HG02840 (cell line): ENCODE data around the gene LRRC8C.

ENCODE experiments used
- ATAC-seq: cut with Tn5 transposase; IDR thresholded peaks from one replicate; pipeline ENCODE4 v1.9.1; 2021; ENCODE audit warnings: mild to moderate bottlenecking, moderate library complexity, moderate number of reproducible peaks; ENCODE audit not compliant: unreplicated experiment, low FRiP score

The LRRC8C gene

DNA sequence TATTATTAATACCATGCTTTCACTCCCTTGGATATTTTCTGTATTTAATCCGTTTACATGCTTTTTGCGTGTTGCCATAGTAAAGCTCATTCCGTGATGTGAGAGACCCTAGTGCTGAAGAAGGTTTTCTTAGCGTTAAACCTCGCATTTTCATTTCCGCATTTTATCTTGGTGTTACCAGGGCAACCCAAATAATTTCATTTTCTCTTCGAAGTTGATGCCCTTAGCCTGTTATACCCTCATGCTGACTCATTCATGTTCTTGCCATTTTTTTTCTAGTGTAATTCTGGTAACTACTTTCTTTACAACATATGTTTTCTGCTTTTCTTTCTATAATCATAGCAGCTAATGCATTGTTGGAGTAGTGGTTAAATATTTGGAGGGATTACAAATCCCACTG, 37.2 kb downstream of the LRRC8C start:
- ATAC-seq, result peak; percentile 98

DNA sequence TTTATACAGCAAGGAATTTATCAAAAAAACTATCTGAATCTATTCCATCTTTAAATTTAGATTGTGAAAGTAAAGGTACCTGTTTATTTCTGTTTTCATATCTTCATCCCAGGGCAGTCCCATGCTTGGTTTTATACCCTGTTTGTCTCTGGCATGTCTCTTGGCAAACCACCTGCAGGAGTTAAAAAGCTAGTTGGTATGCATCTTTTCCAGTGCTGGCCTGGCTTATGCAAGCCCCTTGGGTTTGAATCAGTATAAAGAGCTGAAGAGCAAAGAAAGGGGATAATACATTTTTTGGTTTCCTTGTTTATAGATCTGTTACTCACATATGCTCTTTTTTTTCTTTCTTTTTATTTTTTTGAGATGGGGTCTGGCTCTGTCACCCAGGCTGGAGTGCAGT, 37.8 kb downstream of the LRRC8C start:
- no peak for ATAC-seq

- ATAC-seq, result no peak
These were observed 39.0 kb downstream of the LRRC8C start for GRCh38 chr1:89671775-89672488.

DNA sequence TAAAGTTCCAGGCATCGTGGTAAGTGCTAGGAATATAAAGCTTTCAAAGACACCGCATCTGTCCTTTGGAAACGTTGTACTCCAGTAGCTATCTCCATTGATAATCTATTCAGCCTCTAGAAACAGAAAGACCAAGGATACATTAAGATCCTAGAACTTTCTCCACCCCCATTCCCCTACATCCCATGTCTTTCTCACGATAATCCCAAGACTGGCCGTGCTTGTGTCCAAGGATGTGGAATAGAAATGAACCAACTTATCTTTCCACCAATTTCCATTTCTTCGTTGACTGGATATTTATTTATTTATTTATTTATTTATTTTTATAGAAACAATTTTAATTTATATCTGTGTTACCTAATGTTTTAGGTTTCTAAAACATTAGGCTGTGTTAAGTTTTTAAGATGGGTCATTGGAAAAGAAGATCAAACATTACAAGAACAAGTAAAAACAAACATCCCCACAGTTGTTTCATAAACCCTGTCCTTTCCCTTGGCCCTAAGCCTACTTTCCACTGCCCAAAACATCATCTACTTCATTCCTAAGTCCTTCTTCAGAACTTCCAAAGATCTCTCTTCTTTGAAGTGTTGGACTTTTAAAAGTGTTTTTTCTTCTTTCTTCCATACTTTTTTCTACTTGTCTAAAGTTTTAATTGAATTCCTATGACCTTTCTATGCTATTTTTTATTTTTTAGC, 39.7 kb downstream of the LRRC8C start:
- no peak for ATAC-seq

- ATAC-seq, result no peak
These were observed 40.3 kb downstream of the LRRC8C start for GRCh38 chr1:89673251-89673650.

GRCh38 chr1:89675677-89676076, 42.8 kb downstream of the LRRC8C start:
- ATAC-seq, result no peak

GRCh38 chr1:89681045-89681729, 48.3 kb downstream of the LRRC8C start:
- no peak for ATAC-seq

- ATAC-seq, result no peak
These were observed 49.7 kb downstream of the LRRC8C start for GRCh38 chr1:89682611-89683010.

DNA sequence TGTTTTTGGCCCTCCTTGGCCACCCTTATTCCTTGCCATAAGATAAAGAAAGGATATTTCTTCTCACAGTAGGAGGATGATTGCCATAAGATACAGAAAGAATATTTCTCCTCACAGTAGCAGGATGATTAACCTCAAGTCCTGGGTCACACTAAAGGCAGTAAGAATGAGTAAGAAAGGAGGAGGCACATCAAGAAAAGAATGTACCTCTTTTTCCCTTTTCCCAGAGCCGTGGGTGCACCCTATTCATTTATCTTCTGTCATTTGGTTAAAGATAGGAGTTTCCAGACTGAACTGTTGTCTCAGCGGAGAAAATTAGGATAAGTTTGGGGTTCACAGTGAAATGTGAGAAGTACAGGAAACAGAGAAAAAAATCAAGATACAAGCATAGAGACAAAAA, 52.5 kb downstream of the LRRC8C start:
- ATAC-seq, result no peak

DNA sequence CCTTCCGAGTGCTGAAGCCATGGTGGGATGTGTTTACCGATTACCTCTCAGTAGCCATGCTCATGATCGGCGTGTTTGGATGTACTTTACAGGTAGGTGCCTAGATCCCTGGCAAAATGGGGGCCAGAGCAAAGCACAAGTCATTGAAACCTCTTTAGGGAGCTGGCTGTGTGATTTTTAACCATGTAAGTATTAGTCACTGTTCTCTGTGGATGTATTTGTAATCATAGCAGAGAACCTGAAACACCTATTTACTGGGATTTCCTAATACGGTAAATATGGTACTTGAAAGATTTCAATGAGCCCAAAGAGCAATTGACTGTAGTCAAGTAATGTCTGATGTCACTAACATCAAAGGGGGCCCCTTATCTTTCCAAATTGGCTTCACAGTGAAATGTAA, 53.6 kb downstream of the LRRC8C start:
- no peak for ATAC-seq

- no peak for ATAC-seq
These were observed 54.3 kb downstream of the LRRC8C start for GRCh38 chr1:89687254-89687653.

GRCh38 chr1:89688607-89689006, 55.7 kb downstream of the LRRC8C start:
- ATAC-seq, result no peak

GRCh38 chr1:89689234-89689633, 56.3 kb downstream of the LRRC8C start:
- ATAC-seq, result no peak

- no peak for ATAC-seq
These were observed 57.7 kb downstream of the LRRC8C start for GRCh38 chr1:89690595-89690994.

DNA sequence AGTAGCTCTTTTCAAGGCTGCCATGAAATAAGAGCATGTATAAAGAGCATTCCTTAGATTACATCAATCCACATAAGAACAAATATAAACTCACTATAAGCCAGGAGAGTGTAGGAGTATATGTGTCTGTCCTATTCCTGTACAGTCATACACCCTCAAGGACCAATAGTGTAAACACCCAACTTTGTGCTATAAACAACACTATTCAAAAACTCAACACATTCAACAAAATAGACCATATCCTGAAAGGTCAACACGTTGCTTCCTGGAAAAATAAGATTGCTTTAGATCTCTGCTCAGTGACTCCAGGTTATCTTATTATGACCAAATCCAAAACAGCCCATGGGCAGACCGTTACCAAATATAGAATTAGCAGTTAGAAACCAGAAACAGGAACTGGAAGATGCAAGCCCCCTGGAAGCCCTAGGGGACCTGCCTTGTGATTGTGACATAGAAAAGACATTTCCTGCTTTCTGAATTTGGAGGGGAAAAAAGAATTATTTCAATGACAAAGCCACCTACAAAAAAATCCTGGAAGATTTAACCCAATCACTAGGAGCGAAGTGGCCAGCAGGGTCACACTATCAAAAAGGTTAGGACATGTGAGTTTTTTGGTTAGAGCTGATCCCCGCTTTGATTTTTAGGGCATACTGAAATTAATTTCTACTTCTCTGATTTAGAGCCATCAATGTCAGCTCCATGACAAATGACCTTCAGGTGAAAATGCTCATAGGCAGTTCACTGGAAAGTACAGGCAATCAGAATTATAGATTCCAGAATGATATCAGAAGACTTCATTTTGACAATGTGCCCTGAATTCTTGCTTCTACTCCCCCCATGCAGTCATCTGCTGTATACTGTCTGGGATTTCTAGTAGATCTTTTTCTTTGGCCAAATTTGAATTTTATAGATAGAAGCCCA, 59.9 kb downstream of the LRRC8C start:
- ATAC-seq, result no peak

DNA sequence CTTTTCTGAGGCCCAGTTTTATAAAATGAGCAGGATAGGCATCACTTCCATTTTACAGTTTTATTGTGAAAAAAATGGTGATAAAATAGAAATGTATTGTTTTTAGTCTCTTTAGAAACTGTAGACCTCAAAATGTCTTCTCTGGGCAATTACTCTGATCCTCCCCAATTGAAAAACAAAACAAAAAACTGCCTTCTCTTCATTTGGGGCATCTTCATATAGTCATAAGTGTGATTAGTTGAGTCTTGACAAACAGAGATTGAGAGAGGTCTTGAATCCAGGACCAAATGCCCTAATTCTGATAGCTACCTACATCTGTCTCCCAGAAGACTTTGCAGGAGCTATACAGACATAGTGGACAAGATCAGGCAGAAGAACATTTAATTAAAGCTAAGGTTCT, 62.9 kb downstream of the LRRC8C start:
- no peak for ATAC-seq

DNA sequence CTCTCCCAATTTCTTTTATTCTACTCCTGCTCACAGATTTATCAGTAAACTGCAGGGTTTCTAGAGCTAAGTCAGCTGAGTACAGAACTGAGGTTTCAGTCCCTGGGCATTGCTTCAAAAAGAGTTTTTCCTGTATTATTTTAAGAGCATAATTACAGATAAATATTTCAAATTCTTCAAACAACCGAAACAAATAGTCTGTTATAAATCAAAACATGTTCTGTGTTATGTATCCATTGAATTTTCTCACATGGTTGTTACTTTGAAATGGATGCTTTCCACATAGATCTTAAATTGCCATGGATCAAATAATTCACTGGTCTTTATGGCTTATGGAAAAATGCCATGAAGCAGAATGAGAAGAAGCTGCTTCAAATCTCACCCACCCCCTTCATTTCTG, 64.5 kb downstream of the LRRC8C start:
- ATAC-seq, result no peak

- ATAC-seq, result no peak
These were observed 65.2 kb downstream of the LRRC8C start for GRCh38 chr1:89698020-89698560.

DNA sequence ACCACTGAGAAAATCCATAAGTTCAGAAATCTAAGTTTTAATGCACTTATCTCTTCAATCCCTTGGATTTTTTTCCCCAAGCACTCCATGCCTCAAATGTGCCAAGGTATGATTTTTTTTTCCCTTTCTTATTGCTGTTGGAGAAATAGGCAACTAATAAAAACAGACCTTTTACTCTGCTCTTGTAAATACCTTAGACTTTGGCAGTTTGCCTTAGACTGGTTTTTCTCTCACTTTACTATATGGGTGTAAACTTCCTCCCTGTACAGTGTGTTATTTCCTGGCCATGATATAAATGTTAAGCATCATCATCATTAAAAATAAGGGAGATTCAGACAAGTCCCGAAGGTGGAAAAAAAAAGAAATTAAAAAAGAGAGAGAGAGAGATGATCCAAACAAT, 65.7 kb downstream of the LRRC8C start:
- no peak for ATAC-seq

GRCh38 chr1:89699451-89699986, 66.6 kb downstream of the LRRC8C start:
- no peak for ATAC-seq
